Stimulated activated CD8-positive, alpha-beta memory T cell treated with anti-CD3 and anti-CD28 coated beads, Interleukin-4, amount 100 ng/mL, for 48 hours (primary cell): Measurements from ENCODE around the gene CLDN16.

Experiments
- DNase-seq: peaks from one replicate; pipeline ENCODE4 v3.0.0-alpha.2; 2020

Gene CLDN16

GRCh38 chr3:190381441-190381840 is 6.5 kb upstream of the CLDN16 start:
- DNase-seq = no peak

DNA sequence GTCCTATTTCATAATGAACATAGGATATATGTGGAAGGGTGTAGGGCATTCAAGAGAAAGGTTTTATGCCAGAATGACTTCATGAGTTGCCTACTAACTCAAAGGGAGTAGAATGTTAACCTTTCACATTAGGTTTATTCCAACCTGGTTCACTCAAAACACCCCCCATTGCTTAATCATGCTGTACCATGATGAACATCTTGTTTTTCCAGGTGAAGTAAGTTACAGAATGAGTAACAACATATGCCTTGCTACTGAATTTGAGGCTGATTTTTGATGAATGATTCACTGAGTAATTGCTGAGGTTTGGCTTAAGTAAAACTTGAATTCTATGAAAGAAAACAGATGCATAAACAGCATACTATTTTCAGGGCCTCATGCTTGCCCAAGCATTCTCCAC is 5.9 kb upstream of the CLDN16 start:
- no peak for DNase-seq

GRCh38 chr3:190384309-190384756 is 3.6 kb upstream of the CLDN16 start:
- no peak for DNase-seq

- no peak for DNase-seq
Measured at GRCh38 chr3:190385731-190386688, 2.0 kb upstream of the CLDN16 start.

- DNase-seq = no peak
Measured at GRCh38 chr3:190388703-190389102, 740 bp downstream of the CLDN16 start.

- no peak for DNase-seq
Measured at GRCh38 chr3:190396001-190396400, 8.0 kb downstream of the CLDN16 start.

- no peak for DNase-seq
Measured at GRCh38 chr3:190397889-190398288, 9.9 kb downstream of the CLDN16 start.

DNA sequence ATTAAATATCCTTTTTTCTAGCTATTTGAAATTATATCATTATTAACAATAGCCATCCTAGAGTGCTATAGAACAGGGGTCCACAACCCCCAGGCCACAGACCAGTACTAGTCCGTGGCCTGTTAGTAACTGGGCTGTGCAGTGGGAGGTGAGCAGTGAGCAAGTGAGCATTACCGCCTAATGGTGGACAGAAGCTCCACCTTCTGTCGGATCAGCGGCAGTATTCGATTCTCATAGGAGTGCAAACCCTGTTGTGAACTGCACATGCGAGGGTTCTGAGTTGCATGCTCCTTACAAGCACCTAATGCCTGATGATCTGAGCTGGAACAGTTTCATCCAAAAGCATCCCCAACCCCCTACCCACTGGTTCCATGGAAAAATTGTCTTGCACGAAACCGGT is 11.7 kb downstream of the CLDN16 start:
- DNase-seq = no peak

DNA sequence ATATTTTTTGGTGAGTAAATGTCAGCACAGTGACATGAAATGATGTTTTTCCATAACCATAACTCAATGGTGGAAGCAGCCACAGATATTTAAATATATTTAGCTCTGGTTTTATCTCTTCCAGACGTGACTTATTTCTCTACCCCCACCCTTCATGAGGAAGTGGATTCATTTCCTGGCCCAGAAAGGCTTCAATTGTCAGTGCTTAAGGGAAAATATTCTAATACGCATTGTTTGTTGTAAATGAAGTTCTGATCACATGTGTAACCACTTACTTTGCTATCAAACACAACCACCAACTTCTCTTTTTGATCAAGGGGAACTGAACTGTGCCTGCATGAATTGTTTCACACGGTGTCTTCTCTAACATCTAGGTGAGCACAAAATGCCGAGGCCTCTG is 14.0 kb downstream of the CLDN16 start:
- no peak for DNase-seq

- no peak for DNase-seq
Measured at GRCh38 chr3:190404715-190405114, 16.8 kb downstream of the CLDN16 start.

DNA sequence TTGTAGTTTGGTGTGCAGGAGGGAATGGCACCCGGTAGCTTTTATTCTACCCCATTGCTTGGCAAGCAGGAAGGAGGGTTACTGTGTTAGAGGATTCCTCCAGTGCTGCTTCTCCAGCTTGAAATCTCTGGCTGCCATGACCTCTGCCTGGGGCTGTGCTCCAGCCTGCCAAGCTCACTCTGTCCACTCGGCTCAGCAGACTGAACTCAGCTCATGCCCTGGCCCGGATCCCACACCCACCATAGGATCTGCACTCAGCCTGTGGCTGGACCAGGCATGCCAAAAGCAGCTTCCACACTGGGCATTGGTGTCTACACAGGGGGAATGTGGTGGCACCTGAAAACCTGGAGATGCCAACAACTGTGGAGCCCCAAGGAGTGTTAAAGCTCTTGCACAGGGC is 26.3 kb downstream of the CLDN16 start:
- no peak for DNase-seq

DNA sequence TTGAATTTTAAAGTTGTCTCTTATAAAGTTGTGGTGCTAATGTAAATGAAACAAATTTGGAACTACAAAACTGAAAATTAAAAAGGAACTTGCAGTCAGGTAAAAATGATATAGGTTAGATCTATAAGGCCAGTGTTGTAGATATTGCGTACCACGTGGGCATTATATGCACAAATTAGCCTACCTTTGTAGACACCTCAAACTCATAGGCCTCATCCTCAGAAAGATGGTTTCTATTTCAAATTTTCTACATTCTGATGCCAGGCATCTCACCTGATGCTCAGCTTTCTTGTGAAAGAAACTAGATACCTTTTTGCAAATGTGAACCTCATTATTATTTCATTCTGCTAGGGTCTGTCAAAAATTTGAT is 36.1 kb downstream of the CLDN16 start:
- DNase-seq = no peak

DNA sequence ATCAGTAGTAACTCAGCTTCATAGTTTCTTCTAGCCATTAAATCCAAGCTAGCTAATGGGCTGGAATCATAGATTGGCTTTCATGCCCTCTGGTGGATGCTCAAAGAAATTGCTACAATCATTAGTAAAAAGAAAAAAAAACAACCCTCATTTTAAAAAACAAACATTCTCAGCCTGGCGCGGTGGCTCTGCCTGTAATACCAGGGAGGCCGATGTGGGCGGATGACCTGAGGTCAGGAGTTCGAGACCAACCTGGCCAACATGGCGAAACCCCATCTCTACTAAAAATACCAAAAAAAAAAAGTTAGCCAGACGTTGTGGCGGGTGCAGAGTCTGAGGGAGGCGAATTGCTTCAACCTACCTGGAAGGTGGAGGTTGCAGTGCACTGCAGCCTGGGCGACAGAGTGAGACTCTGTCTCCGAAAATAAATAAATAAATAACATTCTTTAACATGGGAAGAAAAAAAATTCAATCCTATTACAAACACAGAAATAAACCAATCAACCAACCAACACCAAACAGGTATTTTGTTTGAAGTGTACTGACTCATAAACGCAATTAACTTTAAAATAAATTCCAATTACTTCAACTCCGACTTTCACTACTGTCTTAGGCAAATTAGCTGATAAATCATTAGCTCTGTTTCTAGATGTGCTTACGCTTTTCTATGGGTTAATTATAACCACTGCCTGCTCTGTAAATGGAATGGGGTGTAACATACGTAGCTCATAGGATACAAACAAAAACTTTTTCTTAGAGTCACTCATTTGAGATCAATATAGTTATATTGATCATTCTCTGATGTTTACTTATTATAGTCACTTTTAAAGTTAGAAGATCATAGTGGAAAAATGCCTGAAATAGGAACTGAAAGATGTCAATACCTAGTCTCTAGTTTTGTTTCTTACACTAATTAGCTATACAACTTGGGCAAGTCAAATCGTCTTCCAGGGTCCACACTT is 36.8 kb downstream of the CLDN16 start:
- peak; percentile 54 for DNase-seq

GRCh38 chr3:190425833-190426232 is 37.9 kb downstream of the CLDN16 start:
- no peak for DNase-seq

DNA sequence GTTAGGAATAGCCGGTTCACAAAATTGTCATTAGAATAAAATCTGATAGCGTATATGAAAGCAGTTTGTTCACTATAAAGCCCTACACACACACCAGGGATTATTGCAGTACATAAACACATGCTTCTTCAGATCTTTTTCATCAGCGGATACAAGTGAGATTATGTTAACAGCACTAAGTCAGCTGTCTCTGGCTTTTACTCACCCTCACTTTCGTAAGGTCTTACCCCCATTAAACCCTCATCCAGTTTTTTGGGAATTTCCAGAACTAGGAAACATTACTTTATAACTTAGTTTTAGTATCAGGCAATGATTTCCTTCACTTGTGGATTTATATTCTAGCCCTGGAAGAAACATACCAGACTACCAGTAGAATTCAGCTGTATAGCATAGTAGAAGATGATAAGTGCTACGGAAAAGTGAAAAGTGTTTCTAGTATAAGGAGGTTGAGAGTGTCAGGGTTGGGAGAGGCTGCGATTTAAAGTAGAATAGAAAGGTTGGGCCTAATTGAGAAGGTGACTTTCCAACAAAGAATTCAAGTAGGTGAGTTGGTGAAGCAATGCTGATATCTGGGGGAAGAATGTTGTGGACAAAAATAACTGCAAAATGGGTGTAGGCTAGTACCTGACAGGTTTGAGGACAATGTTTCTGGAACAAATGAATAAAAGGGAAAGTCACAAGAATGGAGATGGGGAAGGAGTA is 39.0 kb downstream of the CLDN16 start:
- no peak for DNase-seq

DNA sequence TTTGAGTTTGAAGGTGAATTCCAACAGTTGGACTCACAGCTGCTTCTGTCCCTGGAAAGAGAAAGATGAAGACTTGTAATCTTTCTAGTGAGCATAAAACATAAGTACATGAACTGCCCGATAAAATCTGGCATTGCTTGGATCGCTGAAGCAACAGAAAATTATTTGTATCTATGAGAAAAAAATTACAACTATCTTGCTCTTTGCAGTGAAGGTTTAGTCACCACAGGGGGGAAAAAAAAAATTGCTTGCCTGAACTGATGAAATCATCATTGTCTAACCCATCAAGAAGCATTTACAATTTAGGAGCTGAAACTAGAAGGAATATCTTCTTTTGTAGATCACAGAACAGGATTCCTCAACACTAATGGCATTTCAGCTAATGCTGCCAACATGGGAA is 41.7 kb downstream of the CLDN16 start:
- no peak for DNase-seq

- DNase-seq = no peak
Measured at GRCh38 chr3:190430906-190431305, 42.9 kb downstream of the CLDN16 start.

DNA sequence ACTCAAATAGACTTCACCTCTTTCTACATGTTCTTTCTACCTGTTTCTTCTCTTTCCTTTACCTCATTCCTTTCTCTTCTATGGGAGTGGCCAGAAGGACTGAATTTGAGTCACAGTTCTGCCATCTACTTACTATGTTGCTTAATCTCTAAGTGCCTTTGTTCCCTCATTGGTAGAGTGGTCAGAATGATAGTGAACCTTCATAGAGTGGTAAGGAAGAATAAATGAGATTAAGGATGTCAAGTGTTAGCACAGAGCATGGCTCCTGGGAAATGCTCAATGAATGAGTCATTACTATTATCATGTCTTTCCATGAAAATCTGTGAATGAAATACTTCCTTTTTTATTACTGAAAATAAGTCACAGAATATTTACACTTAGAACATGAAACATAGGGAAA is 44.3 kb downstream of the CLDN16 start:
- DNase-seq = no peak

GRCh38 chr3:190433626-190434025 is 45.7 kb downstream of the CLDN16 start:
- DNase-seq = no peak

GRCh38 chr3:190435618-190436017 is 47.7 kb downstream of the CLDN16 start:
- no peak for DNase-seq

DNA sequence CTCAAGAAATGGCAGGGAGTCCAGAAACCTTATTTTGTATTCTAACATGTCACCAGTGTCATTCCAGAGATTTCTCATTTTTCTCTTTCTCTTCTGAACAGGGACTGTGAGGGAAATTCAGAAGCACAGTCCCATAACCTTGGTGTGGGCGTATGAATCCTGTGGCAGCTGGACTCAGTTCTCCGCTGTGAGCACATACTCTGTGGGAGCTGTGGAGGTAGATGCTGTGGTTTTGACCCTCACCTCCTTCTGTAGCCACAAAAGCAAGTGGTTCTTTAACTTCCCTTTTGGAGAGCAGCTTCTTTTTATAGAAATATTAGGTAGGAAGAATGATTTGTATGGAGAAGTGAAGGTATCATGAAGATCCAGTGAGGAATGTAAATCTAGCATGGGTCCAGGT is 48.4 kb downstream of the CLDN16 start:
- DNase-seq = no peak

DNA sequence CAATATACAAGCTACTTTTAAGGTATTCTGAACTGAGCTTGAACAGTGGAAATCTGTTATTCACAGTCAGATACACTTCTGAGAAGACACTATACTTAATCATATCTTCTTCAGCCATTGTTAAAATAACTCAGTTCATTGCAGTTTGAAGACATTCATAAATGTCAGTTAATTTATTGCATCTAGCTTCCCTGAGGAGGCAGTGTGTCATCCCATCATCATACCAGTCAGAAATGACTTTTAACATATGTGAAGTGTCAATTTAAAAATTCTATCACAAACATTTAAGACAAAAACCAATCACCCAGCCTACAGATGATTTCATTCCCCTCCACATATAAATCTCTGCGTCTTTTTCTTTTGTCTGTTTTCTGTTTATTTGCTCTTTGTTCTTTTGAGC is 54.3 kb downstream of the CLDN16 start:
- DNase-seq = no peak

DNA sequence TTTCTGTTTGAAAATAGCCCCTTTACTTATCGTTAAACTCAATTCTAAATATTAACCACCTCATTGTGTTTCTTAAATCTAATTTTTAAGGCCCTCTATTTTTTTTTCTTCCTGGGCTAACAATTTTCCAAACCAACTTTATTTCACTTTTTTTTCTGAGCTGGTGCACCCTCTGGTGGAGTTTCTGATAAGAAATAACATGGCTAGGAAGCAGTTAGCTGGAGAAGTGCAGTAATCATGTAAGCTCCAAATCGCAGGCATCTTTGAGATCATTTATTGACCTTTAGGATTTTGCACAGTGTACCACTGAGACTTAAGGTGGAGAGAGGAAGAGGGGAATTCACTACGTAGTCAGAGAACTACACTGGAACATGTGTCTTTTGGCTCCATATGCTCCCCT is 55.3 kb downstream of the CLDN16 start:
- no peak for DNase-seq
